NCI-H1048 (cell line): ENCODE results near the gene POU2F3.

Experiments
- DNase-seq: peaks from one replicate; lab custom pipeline; 2025; lab: John Stamatoyannopoulos, UW

POU2F3 gene

GRCh38 chr11:120339394-120339890 is 99.5 kb downstream of the POU2F3 start:
- no peak for DNase-seq

GRCh38 chr11:120340529-120340928 is 100.6 kb downstream of the POU2F3 start:
- DNase-seq, result no peak

GRCh38 chr11:120342226-120342625 is 102.3 kb downstream of the POU2F3 start:
- no peak for DNase-seq

- DNase-seq, result no peak
Measured at GRCh38 chr11:120342678-120343077, 102.7 kb downstream of the POU2F3 start.

GRCh38 chr11:120343429-120343828 is 103.5 kb downstream of the POU2F3 start:
- DNase-seq, result no peak

- no peak for DNase-seq
Measured at GRCh38 chr11:120344302-120345004, 104.5 kb downstream of the POU2F3 start.

GRCh38 chr11:120346233-120346632 is 106.3 kb downstream of the POU2F3 start:
- DNase-seq, result no peak

GRCh38 chr11:120350637-120351036 is 110.7 kb downstream of the POU2F3 start:
- no peak for DNase-seq

GRCh38 chr11:120352405-120352804 is 112.5 kb downstream of the POU2F3 start:
- DNase-seq, result no peak

GRCh38 chr11:120354068-120354467 is 114.1 kb downstream of the POU2F3 start:
- DNase-seq, result no peak

- DNase-seq, result no peak
Measured at GRCh38 chr11:120354779-120355178, 114.8 kb downstream of the POU2F3 start.

GRCh38 chr11:120357620-120358019 is 117.7 kb downstream of the POU2F3 start:
- DNase-seq, result no peak

GRCh38 chr11:120358729-120359128 is 118.8 kb downstream of the POU2F3 start:
- DNase-seq, result no peak

GRCh38 chr11:120363436-120363835 is 123.5 kb downstream of the POU2F3 start:
- no peak for DNase-seq

- no peak for DNase-seq
Measured at GRCh38 chr11:120365512-120365911, 125.6 kb downstream of the POU2F3 start.
